NB4 (cell line): ENCODE measurements around the gene ZFYVE16.
A peak's percentile ranks its signal among the peaks of the same experiment; 100 is the strongest.

Experiments
- POLR2A ChIP-seq: IDR thresholded peaks from 2 replicates; pipeline ENCODE4 v1.6.1; 2011; ENCODE audit warnings: mild to moderate bottlenecking; ENCODE audit not compliant: insufficient read length; ENCODE audit errors: extremely low read depth
- TF ChIP-seq, protein P1 (sequence below): IDR thresholded peaks from one replicate; pipeline ENCODE4 v1.5.1; 2012; ENCODE audit warnings: low read depth, low read length

GRCh38 chr5:80481019-80481893 lies 73.4 kb downstream of the ZFYVE16 start:
- TF ChIP-seq, protein P1, sequence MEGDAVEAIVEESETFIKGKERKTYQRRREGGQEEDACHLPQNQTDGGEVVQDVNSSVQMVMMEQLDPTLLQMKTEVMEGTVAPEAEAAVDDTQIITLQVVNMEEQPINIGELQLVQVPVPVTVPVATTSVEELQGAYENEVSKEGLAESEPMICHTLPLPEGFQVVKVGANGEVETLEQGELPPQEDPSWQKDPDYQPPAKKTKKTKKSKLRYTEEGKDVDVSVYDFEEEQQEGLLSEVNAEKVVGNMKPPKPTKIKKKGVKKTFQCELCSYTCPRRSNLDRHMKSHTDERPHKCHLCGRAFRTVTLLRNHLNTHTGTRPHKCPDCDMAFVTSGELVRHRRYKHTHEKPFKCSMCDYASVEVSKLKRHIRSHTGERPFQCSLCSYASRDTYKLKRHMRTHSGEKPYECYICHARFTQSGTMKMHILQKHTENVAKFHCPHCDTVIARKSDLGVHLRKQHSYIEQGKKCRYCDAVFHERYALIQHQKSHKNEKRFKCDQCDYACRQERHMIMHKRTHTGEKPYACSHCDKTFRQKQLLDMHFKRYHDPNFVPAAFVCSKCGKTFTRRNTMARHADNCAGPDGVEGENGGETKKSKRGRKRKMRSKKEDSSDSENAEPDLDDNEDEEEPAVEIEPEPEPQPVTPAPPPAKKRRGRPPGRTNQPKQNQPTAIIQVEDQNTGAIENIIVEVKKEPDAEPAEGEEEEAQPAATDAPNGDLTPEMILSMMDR = peak; percentile 86
- TF ChIP-seq POLR2A = no peak
